ENCODE results near the gene NEAT1. TPM values are rescaled to one million over a fixed set of nuclear protein-coding genes. Genes with fewer than 3 reads are reported as not detected.
A peak's percentile ranks its signal among the peaks of the same experiment; 100 is the strongest.

The NEAT1 gene
- 100 to 1,000 TPM; 323 to 391 (median 351) TPM for total RNA-seq

- DNase-seq (ENCODE audit: low spot score in 2 of 2), result peak; percentile 96 to 99
- no peaks in the 10 kb centered on the region for H3K36me3 ChIP-seq
- TF ChIP-seq CTCF (IDR thresholded peaks at IDR 0.05) (peak; percentile 16 to 45 (median 25)), POLR2AphosphoS5 (IDR thresholded peaks at IDR 0.05) (peak; percentile 100), POLR2A (IDR thresholded peaks at IDR 0.05) (peak; percentile 100)
- H3K27ac ChIP-seq, result peak within 1 kb of the TSS; percentile 100
- H3K9me3 ChIP-seq, result no peaks in the 10 kb centered on the region
- intact Hi-C loops (cut with DNase I; ENCODE audit: low total_unique reads), result loop anchor here (1.0 kb wide), 1 partner anchor 49 kb away; no protein-coding TSS in a partner anchor
- H3K4me3 ChIP-seq, result peak within 1 kb of the TSS; percentile 93 to 96 (median 95)
- H3K27me3 ChIP-seq, result no peaks in the 10 kb centered on the region
- H3K4me1 ChIP-seq, result peaks cover 6 to 15% of the 10 kb centered on the region in 2 donors
Measured at GRCh38 chr11:65422633-65423515, at the start of gene NEAT1. Gene NEAT1, plus strand, starts transcription at chr11:65422798.

GRCh38 chr11:65373839-65374580, 48.6 kb upstream of the NEAT1 start:
- no peak for DNase-seq (ENCODE audit: low spot score in 2 of 2)
- intact Hi-C loops (cut with DNase I; ENCODE audit: low total_unique reads), result no loop called here
- H3K4me3 ChIP-seq, result no peak overlapping the region

GRCh38 chr11:65375012-65375411, 47.6 kb upstream of the NEAT1 start:
- Histone ChIP-seq H3K27me3 (no peaks in the 10 kb centered on the region), H3K9me3 (no peaks in the 10 kb centered on the region), H3K27ac (no peak overlapping the region), H3K4me1 (no peaks in the 10 kb centered on the region), H3K4me3 (no peak overlapping the region), H3K36me3 (no peaks in the 10 kb centered on the region)
- intact Hi-C loops (cut with DNase I; ENCODE audit: low total_unique reads), result no loop called here
- DNase-seq (ENCODE audit: low spot score in 2 of 2), result no peak
- TF ChIP-seq POLR2AphosphoS5 (IDR thresholded peaks at IDR 0.05) (no peak), POLR2A (IDR thresholded peaks at IDR 0.05) (no peak), CTCF (IDR thresholded peaks at IDR 0.05) (no peak)

More at GRCh38 chr11:65373839-65374580, 48.6 kb upstream of the NEAT1 start:
- TF ChIP-seq POLR2A (IDR thresholded peaks at IDR 0.05) (no peak), CTCF (IDR thresholded peaks at IDR 0.05) (no peak), POLR2AphosphoS5 (IDR thresholded peaks at IDR 0.05) (no peak)
- Histone ChIP-seq H3K4me1 (no peaks in the 10 kb centered on the region), H3K36me3 (no peaks in the 10 kb centered on the region), H3K27me3 (no peaks in the 10 kb centered on the region), H3K27ac (no peak overlapping the region), H3K9me3 (no peaks in the 10 kb centered on the region)

- Histone ChIP-seq H3K27ac (no peak overlapping the region), H3K4me1 (peaks cover 0 to 6% of the 10 kb centered on the region in 2 donors), H3K9me3 (no peaks in the 10 kb centered on the region), H3K36me3 (no peaks in the 10 kb centered on the region), H3K27me3 (no peaks in the 10 kb centered on the region), H3K4me3 (no peak overlapping the region)
- no peak for DNase-seq (ENCODE audit: low spot score in 2 of 2)
- no peak for TF ChIP-seq POLR2AphosphoS5 (IDR thresholded peaks at IDR 0.05)
- no peak for TF ChIP-seq POLR2A (IDR thresholded peaks at IDR 0.05)
- intact Hi-C loops (cut with DNase I; ENCODE audit: low total_unique reads), result no loop called here
Measured at GRCh38 chr11:65376138-65376713, 46.4 kb upstream of the NEAT1 start.

- no peak for DNase-seq (ENCODE audit: low spot score in 2 of 2)
- Histone ChIP-seq H3K9me3 (no peaks in the 10 kb centered on the region), H3K36me3 (no peaks in the 10 kb centered on the region), H3K27ac (no peak overlapping the region), H3K4me1 (peaks cover 0 to 6% of the 10 kb centered on the region in 2 donors), H3K4me3 (no peak overlapping the region), H3K27me3 (no peaks in the 10 kb centered on the region)
- TF ChIP-seq CTCF (IDR thresholded peaks at IDR 0.05) (no peak), POLR2AphosphoS5 (IDR thresholded peaks at IDR 0.05) (no peak), POLR2A (IDR thresholded peaks at IDR 0.05) (no peak)
- intact Hi-C loops (cut with DNase I; ENCODE audit: low total_unique reads), result no loop called here
Measured at GRCh38 chr11:65377036-65377435, 45.6 kb upstream of the NEAT1 start.
